MCF 10A (cell line): Measurements from ENCODE around the gene PNPT1. TPM values are rescaled to one million over a fixed set of nuclear protein-coding genes. Genes with fewer than 3 reads are reported as not detected.

ENCODE experiments used
- BruUV-seq: library from RNA; stranded (reverse); fragments of 400-500 nt; replicated peaks from 2 replicates; lab custom pipeline; 2021; lab: Mats Ljungman, UMichigan
- CTCF ChIA-PET: fragments of 300-600 bp; sonication (Branson Sonifier 250); formaldehyde crosslinking; extraction: SDS; loops from one replicate; lab custom pipeline; 2021; ENCODE audit warnings: antibody characterized with exemption, inconsistent platforms; lab: Yijun Ruan, JAX
- POLR2A ChIA-PET: fragments of 300-600, 350-650 bp; sonication (Branson Sonifier 250); formaldehyde crosslinking; extraction: SDS; loops from one replicate; lab custom pipeline; 2020; ENCODE audit warnings: antibody characterized with exemption, inconsistent platforms; lab: Yijun Ruan, JAX
- DNase-seq: peaks from one replicate; pipeline ENCODE4 v3.0.0-alpha.2; 2018; ENCODE audit not compliant: unreplicated experiment
- H3K27ac Mint-ChIP-seq: one replicate; pipeline ENCODE4 v1.8.0; 2022; ENCODE audit warnings: mild to moderate bottlenecking, low read depth, mixed read lengths; ENCODE audit not compliant: unreplicated experiment
- H3K27me3 Mint-ChIP-seq: one replicate; pipeline ENCODE4 v1.8.0; 2022; ENCODE audit warnings: mixed read lengths; ENCODE audit not compliant: insufficient read depth, unreplicated experiment
- H3K36me3 Mint-ChIP-seq: one replicate; pipeline ENCODE4 v1.8.0; 2022; ENCODE audit warnings: mild to moderate bottlenecking, moderate library complexity, mixed read lengths; ENCODE audit not compliant: insufficient read depth, unreplicated experiment
- H3K4me1 Mint-ChIP-seq: one replicate; pipeline ENCODE4 v1.8.0; 2022; ENCODE audit warnings: mixed read lengths; ENCODE audit not compliant: insufficient read depth, unreplicated experiment
- H3K4me3 Mint-ChIP-seq: one replicate; pipeline ENCODE4 v1.8.0; 2022; ENCODE audit warnings: mild to moderate bottlenecking, moderate library complexity, mixed read lengths; ENCODE audit not compliant: unreplicated experiment
- H3K9me3 Mint-ChIP-seq: one replicate; pipeline ENCODE4 v1.8.0; 2022; ENCODE audit warnings: mixed read lengths; ENCODE audit not compliant: unreplicated experiment
- intact Hi-C: fragments of 100-400 bp; cut with micrococcal nuclease; formaldehyde crosslinking; loops from 2 replicates; pipeline ENCODE4 v1.14.1; 2022
- total RNA-seq: library from RNA; stranded (reverse); gene quantifications from 2 replicates; pipeline ENCODE4 v1.2.3, GENCODE V29; 2022
- TF ChIP-seq, protein P1 (sequence below): fragments of 200-600 bp; IDR thresholded peaks from one replicate; pipeline ENCODE4 v1.8.0; 2022; ENCODE audit warnings: antibody characterized with exemption, mild to moderate bottlenecking; ENCODE audit not compliant: unreplicated experiment

The PNPT1 gene
- total RNA-seq, 1 experiment from 2014 or later = 56.8 TPM

DNA sequence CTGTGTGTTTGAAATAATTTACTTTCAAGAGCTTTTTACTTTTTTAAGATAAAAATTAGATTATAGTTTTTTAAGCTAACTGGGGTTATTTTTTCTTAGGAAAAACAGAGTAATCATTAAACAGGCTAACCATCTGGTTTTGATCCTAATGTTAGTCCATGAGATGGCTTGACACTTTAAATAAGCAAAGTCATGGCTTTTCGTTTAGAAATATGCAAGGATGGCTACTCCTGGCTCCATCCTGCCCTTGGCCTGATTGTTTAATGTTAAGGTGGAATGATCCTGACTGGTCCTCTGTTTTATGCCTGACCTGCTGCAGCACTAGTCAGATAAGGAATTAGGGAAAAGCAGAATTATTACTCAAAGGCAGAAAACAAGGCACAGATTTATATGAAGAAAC, 39.7 kb upstream of the PNPT1 start:
- ChIA-PET CTCF (interaction anchor here (0.6 to 3.8 kb wide), 7 partner anchors 11 to 432 kb away, joined by 3 to 28 read pairs (median 3); no protein-coding TSS in a partner anchor), POLR2A (interaction anchor here (1.0 kb wide), 1 partner anchor 13 kb away, joined by 3 read pairs; no protein-coding TSS in a partner anchor)
- intact Hi-C loops = no loop called here
- H3K27ac Mint-ChIP-seq = no peak overlapping the region
- no peaks in the 10 kb centered on the region for H3K9me3 Mint-ChIP-seq
- H3K4me1 Mint-ChIP-seq = no peaks in the 10 kb centered on the region
- TF ChIP-seq, protein P1, sequence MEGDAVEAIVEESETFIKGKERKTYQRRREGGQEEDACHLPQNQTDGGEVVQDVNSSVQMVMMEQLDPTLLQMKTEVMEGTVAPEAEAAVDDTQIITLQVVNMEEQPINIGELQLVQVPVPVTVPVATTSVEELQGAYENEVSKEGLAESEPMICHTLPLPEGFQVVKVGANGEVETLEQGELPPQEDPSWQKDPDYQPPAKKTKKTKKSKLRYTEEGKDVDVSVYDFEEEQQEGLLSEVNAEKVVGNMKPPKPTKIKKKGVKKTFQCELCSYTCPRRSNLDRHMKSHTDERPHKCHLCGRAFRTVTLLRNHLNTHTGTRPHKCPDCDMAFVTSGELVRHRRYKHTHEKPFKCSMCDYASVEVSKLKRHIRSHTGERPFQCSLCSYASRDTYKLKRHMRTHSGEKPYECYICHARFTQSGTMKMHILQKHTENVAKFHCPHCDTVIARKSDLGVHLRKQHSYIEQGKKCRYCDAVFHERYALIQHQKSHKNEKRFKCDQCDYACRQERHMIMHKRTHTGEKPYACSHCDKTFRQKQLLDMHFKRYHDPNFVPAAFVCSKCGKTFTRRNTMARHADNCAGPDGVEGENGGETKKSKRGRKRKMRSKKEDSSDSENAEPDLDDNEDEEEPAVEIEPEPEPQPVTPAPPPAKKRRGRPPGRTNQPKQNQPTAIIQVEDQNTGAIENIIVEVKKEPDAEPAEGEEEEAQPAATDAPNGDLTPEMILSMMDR = no peak
- DNase-seq = no peak
- H3K27me3 Mint-ChIP-seq = no peaks in the 10 kb centered on the region
- no peaks in the 10 kb centered on the region for H3K36me3 Mint-ChIP-seq
- H3K4me3 Mint-ChIP-seq = no peak overlapping the region
- no TSS peak for BruUV-seq

- Mint-ChIP-seq H3K9me3 (no peaks in the 10 kb centered on the region), H3K36me3 (no peaks in the 10 kb centered on the region), H3K4me1 (no peaks in the 10 kb centered on the region), H3K4me3 (no peak overlapping the region), H3K27ac (no peak overlapping the region), H3K27me3 (no peaks in the 10 kb centered on the region)
- CTCF ChIA-PET = interaction anchor here (0.6 to 3.8 kb wide), 8 partner anchors 9 to 433 kb away, joined by 3 to 28 read pairs (median 3); no protein-coding TSS in a partner anchor
- intact Hi-C loops = no loop called here
- DNase-seq = no peak
- TF ChIP-seq, protein P1 = no peak
- no TSS peak for BruUV-seq
- POLR2A ChIA-PET = interaction anchor here (1.0 kb wide), 1 partner anchor 13 kb away, joined by 3 read pairs; no protein-coding TSS in a partner anchor
Observed at GRCh38 chr2:55732854-55733253, 39.2 kb upstream of the PNPT1 start.

DNA sequence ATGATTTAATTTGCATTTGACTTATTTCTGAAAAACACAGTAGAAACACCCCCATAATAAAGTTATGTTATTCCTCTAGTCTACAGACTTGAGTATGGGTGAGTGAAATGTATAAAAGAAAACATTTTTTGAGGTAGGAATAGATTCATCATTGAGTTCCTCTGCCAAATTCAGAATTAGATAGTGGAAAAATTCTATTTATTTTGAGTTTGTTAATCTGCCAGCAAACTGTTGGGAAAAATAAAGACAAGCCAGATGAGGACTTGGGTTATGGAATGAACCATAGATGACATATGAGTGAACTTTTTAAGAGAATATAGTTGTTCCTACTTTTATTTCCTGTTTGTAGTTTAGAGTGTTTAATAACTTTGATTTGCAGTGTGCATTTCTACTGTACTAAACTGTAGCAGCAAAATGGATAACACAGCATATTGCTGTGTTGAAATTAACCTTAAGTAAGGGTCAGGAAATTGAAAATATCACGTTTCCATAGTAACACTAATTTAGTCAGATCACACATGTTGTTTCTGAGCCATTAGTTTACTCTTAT, 35.6 kb upstream of the PNPT1 start:
- H3K27me3 Mint-ChIP-seq = no peaks in the 10 kb centered on the region
- TF ChIP-seq, protein P1 = no peak
- DNase-seq = no peak
- H3K9me3 Mint-ChIP-seq = no peaks in the 10 kb centered on the region
- H3K36me3 Mint-ChIP-seq = no peaks in the 10 kb centered on the region
- no peak overlapping the region for H3K4me3 Mint-ChIP-seq
- no TSS peak for BruUV-seq
- H3K27ac Mint-ChIP-seq = no peak overlapping the region
- intact Hi-C loops = no loop called here
- H3K4me1 Mint-ChIP-seq = no peaks in the 10 kb centered on the region
- POLR2A ChIA-PET = interaction anchor here (0.7 kb wide), 1 partner anchor 595 kb away, joined by 3 read pairs; no protein-coding TSS in a partner anchor
- CTCF ChIA-PET = interaction anchor here (0.6 to 1.3 kb wide), 2 partner anchors 10 to 11 kb away, joined by 3 to 8 read pairs; no protein-coding TSS in a partner anchor

- ChIA-PET CTCF (interaction anchor here (0.6 to 6.4 kb wide), 5 partner anchors 48 to 294 kb away, joined by 3 to 92 read pairs (median 3); no protein-coding TSS in a partner anchor), POLR2A (no interaction called here)
- no peaks in the 10 kb centered on the region for H3K27me3 Mint-ChIP-seq
- no peak overlapping the region for H3K27ac Mint-ChIP-seq
- no peaks in the 10 kb centered on the region for H3K36me3 Mint-ChIP-seq
- intact Hi-C loops = no loop called here
- no peak overlapping the region for H3K4me3 Mint-ChIP-seq
- BruUV-seq = no TSS peak
- TF ChIP-seq, protein P1 = no peak
- H3K9me3 Mint-ChIP-seq = no peaks in the 10 kb centered on the region
- H3K4me1 Mint-ChIP-seq = no peaks in the 10 kb centered on the region
- no peak for DNase-seq
Observed at GRCh38 chr2:55721596-55722215, 28.1 kb upstream of the PNPT1 start.
